Prostate gland (tissue), 2 donors: ENCODE measurements around the gene NPC1.
"Not testable (repeated sequence)": the region's sequence is repeated elsewhere in the genome, so short reads cannot be mapped to it uniquely, and the experiment has no call there.

Experiments used
- CTCF ChIP-seq, 4 experiments: fragments of 200-600 bp in 2 of 4; fragments of 450-650 bp in 2 of 4; sonication (generic) in 2 of 4; IDR thresholded peaks; 1 replicate in 3 of 4; 2 replicates in 1 of 4; pipeline ENCODE4 v1.5.1; 2016 to 2019; ENCODE audit warnings: antibody characterized with exemption in 4 of 4, mild to moderate bottlenecking in 2 of 4, moderate library complexity in 2 of 4
- POLR2A ChIP-seq: fragments of 450-650 bp; IDR thresholded peaks from one replicate; pipeline ENCODE4 v1.6.1; 2016; ENCODE audit warnings: antibody characterized with exemption, mild to moderate bottlenecking
- POLR2AphosphoS5 ChIP-seq: sonication (generic); formaldehyde crosslinking; IDR thresholded peaks from one replicate; pipeline ENCODE4 v1.6.1; 2017; ENCODE audit warnings: antibody characterized with exemption

GRCh38 chr18:23512216-23512615 is 74.1 kb downstream of the NPC1 start:
- not testable (repeated sequence) for TF ChIP-seq CTCF (IDR thresholded peaks at IDR 0.05); POLR2AphosphoS5; POLR2A
